Activated CD4-positive, alpha-beta T cell treated with anti-CD3 and anti-CD28 coated beads for 36 hours (primary cell): Measurements from ENCODE around the gene LDLRAD4. TPM values are rescaled to one million over a fixed set of nuclear protein-coding genes. Genes with fewer than 3 reads are reported as not detected.

ENCODE experiments used
- ATAC-seq: fragments of 200-7000 bp; cut with Tn5 transposase; one replicate; pipeline ENCODE4 v1.10.0; 2021; ENCODE audit warnings: mild to moderate bottlenecking, moderate library complexity
- CTCF ChIA-PET: fragments of 350-600 bp; sonication (Branson Sonifier 250); formaldehyde crosslinking; loops from one replicate; lab custom pipeline; 2021; ENCODE audit warnings: antibody characterized with exemption; lab: Charles Lee
- POLR2A ChIA-PET: fragments of 350-600 bp; sonication (Branson Sonifier 250); formaldehyde crosslinking; loops from one replicate; lab custom pipeline; 2021; ENCODE audit warnings: antibody characterized with exemption, inconsistent platforms; lab: Charles Lee
- DNase-seq: peaks from one replicate; pipeline ENCODE4 v3.0.0-alpha.2; 2020
- H3K27ac Mint-ChIP-seq: one replicate; pipeline ENCODE4 v1.8.0; 2021; ENCODE audit warnings: mixed read lengths
- H3K27me3 Mint-ChIP-seq: one replicate; pipeline ENCODE4 v1.8.0; 2021; ENCODE audit warnings: mixed read lengths
- H3K36me3 Mint-ChIP-seq: one replicate; pipeline ENCODE4 v1.8.0; 2021; ENCODE audit warnings: low read depth, mixed read lengths
- H3K4me1 Mint-ChIP-seq: one replicate; pipeline ENCODE4 v1.8.0; 2021; ENCODE audit warnings: mixed read lengths
- H3K4me3 Mint-ChIP-seq: one replicate; pipeline ENCODE4 v1.8.0; 2021; ENCODE audit warnings: mild to moderate bottlenecking, moderate library complexity, mixed read lengths
- H3K9me3 Mint-ChIP-seq: one replicate; pipeline ENCODE4 v1.8.0; 2021; ENCODE audit warnings: low read depth, mixed read lengths
- intact Hi-C, 2 experiments: fragments of 100-400 bp; cut with DNase I in 1 of 2; cut with micrococcal nuclease in 1 of 2; formaldehyde crosslinking; loops; one replicate each; pipeline versions ENCODE4 v1.14.2 to v1.15.1; 2022 to 2024; cut with DNase I, micrococcal nuclease
- total RNA-seq, 2 experiments: library from RNA; stranded (reverse); gene quantifications; one replicate each; pipeline ENCODE4 v1.2.3, GENCODE V29; 2021

Gene LDLRAD4
- total RNA-seq, 2 experiments from 2014 or later = 29.3 to 32.2 TPM

GRCh38 chr18:13278062-13278630 lies 59.6 kb downstream of the LDLRAD4 start:
- ChIA-PET CTCF (interaction anchor here (0.9 to 3.2 kb wide), 5 partner anchors 10 to 257 kb away, joined by 3 to 20 read pairs (median 3); partner anchors contain the start of gene LDLRAD4), POLR2A (interaction anchor here (1.1 to 2.0 kb wide), 2 partner anchors 12 to 60 kb away, joined by 3 to 9 read pairs; no protein-coding TSS in a partner anchor)
- H3K9me3 Mint-ChIP-seq = peaks cover 5% of the 10 kb centered on the region
- peak overlapping the region; percentile 27 for H3K4me3 Mint-ChIP-seq
- no peak for ATAC-seq
- intact Hi-C loops = no loop called here
- DNase-seq = no peak
- H3K27ac Mint-ChIP-seq = peak overlapping the region; percentile 85
- peaks cover 84% of the 10 kb centered on the region for H3K4me1 Mint-ChIP-seq
- H3K36me3 Mint-ChIP-seq = peaks cover 18% of the 10 kb centered on the region
- H3K27me3 Mint-ChIP-seq = no peaks in the 10 kb centered on the region

GRCh38 chr18:13279181-13280069 lies 60.9 kb downstream of the LDLRAD4 start:
- H3K36me3 Mint-ChIP-seq = peaks cover 22% of the 10 kb centered on the region
- intact Hi-C loops = loop anchor here in 1 of 2 experiments (1.0 kb wide), 1 partner anchor 12 kb away; no protein-coding TSS in a partner anchor
- peak; percentile 65 for ATAC-seq

GRCh38 chr18:13280070-13280795 lies 61.7 kb downstream of the LDLRAD4 start:
- ATAC-seq = no peak
- POLR2A ChIA-PET = interaction anchor here (1.2 to 2.0 kb wide), 2 partner anchors 14 to 64 kb away, joined by 4 to 9 read pairs; no protein-coding TSS in a partner anchor

More at GRCh38 chr18:13279181-13280069, 60.9 kb downstream of the LDLRAD4 start:
- DNase-seq = peak; percentile 72
- H3K27ac Mint-ChIP-seq = peak overlapping the region; percentile 79
- peaks cover 84% of the 10 kb centered on the region for H3K4me1 Mint-ChIP-seq
- H3K9me3 Mint-ChIP-seq = peaks cover 5% of the 10 kb centered on the region
- ChIA-PET POLR2A (interaction anchor here (0.7 to 2.0 kb wide), 5 partner anchors 12 to 447 kb away, joined by 3 to 9 read pairs (median 4); partner anchors contain the start of genes FAM210A and RNMT), CTCF (interaction anchor here (0.5 to 3.2 kb wide), 8 partner anchors 8 to 288 kb away, joined by 3 to 20 read pairs (median 3); partner anchors contain the start of gene CEP192)
- H3K4me3 Mint-ChIP-seq = peak overlapping the region; percentile 62
- no peaks in the 10 kb centered on the region for H3K27me3 Mint-ChIP-seq

GRCh38 chr18:13281406-13281805 lies 62.8 kb downstream of the LDLRAD4 start:
- Mint-ChIP-seq H3K4me3 (no peak overlapping the region), H3K9me3 (peaks cover 5% of the 10 kb centered on the region), H3K27ac (no peak overlapping the region), H3K27me3 (no peaks in the 10 kb centered on the region), H3K4me1 (peaks cover 84% of the 10 kb centered on the region), H3K36me3 (peaks cover 22% of the 10 kb centered on the region)
- DNase-seq (no peak), ATAC-seq (no peak)
- intact Hi-C loops = no loop called here
- POLR2A ChIA-PET = interaction anchor here (0.6 kb wide), 1 partner anchor 14 kb away, joined by 4 read pairs; no protein-coding TSS in a partner anchor
- CTCF ChIA-PET = interaction anchor here (0.7 kb wide), 1 partner anchor 122 kb away, joined by 5 read pairs; no protein-coding TSS in a partner anchor

More at GRCh38 chr18:13280070-13280795, 61.7 kb downstream of the LDLRAD4 start:
- H3K36me3 Mint-ChIP-seq = peaks cover 22% of the 10 kb centered on the region
- H3K4me3 Mint-ChIP-seq = peak overlapping the region; percentile 62
- H3K9me3 Mint-ChIP-seq = peaks cover 5% of the 10 kb centered on the region
- DNase-seq = no peak
- peak overlapping the region; percentile 79 for H3K27ac Mint-ChIP-seq
- no peaks in the 10 kb centered on the region for H3K27me3 Mint-ChIP-seq
- CTCF ChIA-PET = interaction anchor here (0.7 to 3.2 kb wide), 4 partner anchors 9 to 176 kb away, joined by 3 to 20 read pairs (median 4); no protein-coding TSS in a partner anchor
- intact Hi-C loops = no loop called here
- H3K4me1 Mint-ChIP-seq = peaks cover 86% of the 10 kb centered on the region

GRCh38 chr18:13283746-13284145 lies 65.2 kb downstream of the LDLRAD4 start:
- CTCF ChIA-PET = no interaction called here
- H3K4me3 Mint-ChIP-seq = peak overlapping the region; percentile 19
- POLR2A ChIA-PET = no interaction called here
- H3K36me3 Mint-ChIP-seq = peaks cover 18% of the 10 kb centered on the region
- peaks cover 5% of the 10 kb centered on the region for H3K9me3 Mint-ChIP-seq
- peak overlapping the region; percentile 77 for H3K27ac Mint-ChIP-seq
- intact Hi-C loops = no loop called here
- DNase-seq = no peak
- no peaks in the 10 kb centered on the region for H3K27me3 Mint-ChIP-seq
- ATAC-seq = no peak
- H3K4me1 Mint-ChIP-seq = peaks cover 74% of the 10 kb centered on the region

GRCh38 chr18:13284330-13285027 lies 65.9 kb downstream of the LDLRAD4 start:
- no peaks in the 10 kb centered on the region for H3K27me3 Mint-ChIP-seq
- peaks cover 18% of the 10 kb centered on the region for H3K36me3 Mint-ChIP-seq
- intact Hi-C loops = loop anchor here in 1 of 2 experiments (5.0 kb wide), 1 partner anchor 67 kb away; the partner anchor contains the start of gene LDLRAD4
- H3K4me3 Mint-ChIP-seq = peak overlapping the region; percentile 22
- H3K9me3 Mint-ChIP-seq = peaks cover 3% of the 10 kb centered on the region
- ChIA-PET CTCF (interaction anchor here (0.5 to 0.9 kb wide), 2 partner anchors 19 to 77 kb away, joined by 3 to 4 read pairs; no protein-coding TSS in a partner anchor), POLR2A (interaction anchor here (0.6 kb wide), 1 partner anchor 91 kb away, joined by 3 read pairs; no protein-coding TSS in a partner anchor)
- ATAC-seq = peak; percentile 64
- H3K4me1 Mint-ChIP-seq = peaks cover 74% of the 10 kb centered on the region
- peak overlapping the region; percentile 77 for H3K27ac Mint-ChIP-seq
- DNase-seq = peak; percentile 68

- Mint-ChIP-seq H3K4me3 (no peak overlapping the region), H3K27ac (no peak overlapping the region), H3K9me3 (peaks cover 3% of the 10 kb centered on the region), H3K4me1 (peaks cover 74% of the 10 kb centered on the region), H3K27me3 (no peaks in the 10 kb centered on the region), H3K36me3 (peaks cover 13% of the 10 kb centered on the region)
- no peak for ATAC-seq
- no peak for DNase-seq
- ChIA-PET POLR2A (no interaction called here), CTCF (interaction anchor here (0.9 kb wide), 1 partner anchor 11 kb away, joined by 3 read pairs; no protein-coding TSS in a partner anchor)
- intact Hi-C loops = loop anchor here in 1 of 2 experiments (5.0 kb wide), 1 partner anchor 69 kb away; the partner anchor contains the start of gene LDLRAD4
Observed at GRCh38 chr18:13285874-13286273, 67.3 kb downstream of the LDLRAD4 start.

GRCh38 chr18:13286456-13287125 lies 68.0 kb downstream of the LDLRAD4 start:
- H3K4me1 Mint-ChIP-seq = peaks cover 78% of the 10 kb centered on the region
- ATAC-seq (no peak), DNase-seq (no peak)
- ChIA-PET CTCF (interaction anchor here (0.9 kb wide), 1 partner anchor 11 kb away, joined by 3 read pairs; no protein-coding TSS in a partner anchor), POLR2A (no interaction called here)
- intact Hi-C loops = loop anchor here in 1 of 2 experiments (5.0 kb wide), 1 partner anchor 69 kb away; the partner anchor contains the start of gene LDLRAD4
- H3K27me3 Mint-ChIP-seq = no peaks in the 10 kb centered on the region
- H3K9me3 Mint-ChIP-seq = peaks cover 3% of the 10 kb centered on the region
- no peak overlapping the region for H3K27ac Mint-ChIP-seq
- peaks cover 10% of the 10 kb centered on the region for H3K36me3 Mint-ChIP-seq
- no peak overlapping the region for H3K4me3 Mint-ChIP-seq

GRCh38 chr18:13287372-13287771 lies 68.8 kb downstream of the LDLRAD4 start:
- Mint-ChIP-seq H3K4me1 (peaks cover 74% of the 10 kb centered on the region), H3K4me3 (no peak overlapping the region), H3K27me3 (no peaks in the 10 kb centered on the region), H3K36me3 (peaks cover 5% of the 10 kb centered on the region), H3K9me3 (no peaks in the 10 kb centered on the region), H3K27ac (no peak overlapping the region)
- intact Hi-C loops = loop anchor here in 1 of 2 experiments (5.0 kb wide), 1 partner anchor 70 kb away; the partner anchor contains the start of gene LDLRAD4
- POLR2A ChIA-PET = no interaction called here
- CTCF ChIA-PET = interaction anchor here (3.9 kb wide), 1 partner anchor 9 kb away, joined by 20 read pairs; no protein-coding TSS in a partner anchor
- no peak for DNase-seq
- ATAC-seq = no peak
